HG02981 (cell line): ENCODE results near the gene FNBP1.
"Not testable (repeated sequence)": the region's sequence is repeated elsewhere in the genome, so short reads cannot be mapped to it uniquely, and the experiment has no call there.

Experiments used
- ATAC-seq: cut with Tn5 transposase; IDR thresholded peaks from one replicate; pipeline ENCODE4 v1.9.1; 2021; ENCODE audit warnings: mild to moderate bottlenecking, moderate library complexity; ENCODE audit not compliant: unreplicated experiment

The FNBP1 gene

GRCh38 chr9:130023144-130023787 is 19.7 kb downstream of the FNBP1 start:
- ATAC-seq: peak; percentile 36

GRCh38 chr9:130022566-130023143 is 20.3 kb downstream of the FNBP1 start:
- no peak for ATAC-seq

GRCh38 chr9:130021842-130022241 is 21.1 kb downstream of the FNBP1 start:
- not testable (repeated sequence) for ATAC-seq

- ATAC-seq: no peak
Measured at GRCh38 chr9:130021123-130021522, 21.9 kb downstream of the FNBP1 start.

GRCh38 chr9:130020618-130021017 is 22.4 kb downstream of the FNBP1 start:
- ATAC-seq: no peak

GRCh38 chr9:130018265-130018664 is 24.7 kb downstream of the FNBP1 start:
- no peak for ATAC-seq

- not testable (repeated sequence) for ATAC-seq
Measured at GRCh38 chr9:130017510-130017909, 25.5 kb downstream of the FNBP1 start.

GRCh38 chr9:130017076-130017475 is 25.9 kb downstream of the FNBP1 start:
- no peak for ATAC-seq

GRCh38 chr9:130015353-130016019 is 27.5 kb downstream of the FNBP1 start:
- ATAC-seq: no peak

GRCh38 chr9:130013326-130013725 is 29.7 kb downstream of the FNBP1 start:
- ATAC-seq: no peak

- peak; percentile 48 for ATAC-seq
Measured at GRCh38 chr9:130010151-130010988, 32.6 kb downstream of the FNBP1 start.

- not testable (repeated sequence) for ATAC-seq
Measured at GRCh38 chr9:130009546-130009945, 33.4 kb downstream of the FNBP1 start.

GRCh38 chr9:130008538-130008937 is 34.5 kb downstream of the FNBP1 start:
- no peak for ATAC-seq

- not testable (repeated sequence) for ATAC-seq
Measured at GRCh38 chr9:130006952-130007351, 36.0 kb downstream of the FNBP1 start.

- ATAC-seq: no peak
Measured at GRCh38 chr9:130003943-130004552, 38.9 kb downstream of the FNBP1 start.

GRCh38 chr9:130002320-130002719 is 40.7 kb downstream of the FNBP1 start:
- no peak for ATAC-seq

GRCh38 chr9:130001190-130001589 is 41.8 kb downstream of the FNBP1 start:
- ATAC-seq: no peak

GRCh38 chr9:129999141-129999510 is 43.9 kb downstream of the FNBP1 start:
- ATAC-seq: no peak

- ATAC-seq: no peak
Measured at GRCh38 chr9:129998491-129999140, 44.4 kb downstream of the FNBP1 start.

GRCh38 chr9:129997706-129998105 is 45.3 kb downstream of the FNBP1 start:
- not testable (repeated sequence) for ATAC-seq
